Caco-2 (cell line): Measurements from ENCODE around the gene CLDN14. TPM values are rescaled to one million over a fixed set of nuclear protein-coding genes. Genes with fewer than 3 reads are reported as not detected.

Experiments
- BruUV-seq: library from RNA; stranded (reverse); fragments of 400-500 nt; replicated peaks from 2 replicates; lab custom pipeline; 2021; lab: Mats Ljungman, UMichigan
- CTCF ChIA-PET: fragments of 300-600 bp; sonication (Branson Sonifier 250); formaldehyde crosslinking; loops from one replicate; lab custom pipeline; 2022; ENCODE audit warnings: antibody characterized with exemption; lab: Charles Lee
- POLR2A ChIA-PET: fragments of 300-600 bp; sonication (Branson Sonifier 250); formaldehyde crosslinking; loops from one replicate; lab custom pipeline; 2022; ENCODE audit warnings: antibody characterized with exemption; lab: Charles Lee
- DNase-seq, 2 experiments: peaks; one replicate each; pipeline versions ENCODE4 v3.0.0 to v3.0.0-alpha.2; 2020 to 2022
- H3K27me3 ChIP-seq: replicated peaks from 2 replicates; pipeline ENCODE4 v1.6.0; 2011; ENCODE audit warnings: low read length; ENCODE audit not compliant: control insufficient read depth, insufficient read depth
- H3K36me3 ChIP-seq: 2 replicates; pipeline ENCODE4 v1.5.1; 2011; ENCODE audit warnings: low read length; ENCODE audit not compliant: control insufficient read depth, insufficient read depth
- H3K4me1 ChIP-seq: fragments of 250-450 bp; sonication (Bioruptor Pico); 2 replicates; pipeline ENCODE4 v1.5.1; 2020; ENCODE audit warnings: mild to moderate bottlenecking
- H3K4me3 ChIP-seq: 2 replicates; pipeline ENCODE4 v1.5.1; 2011; ENCODE audit warnings: low read depth, mild to moderate bottlenecking, control low read depth, low read length
- H3K9me3 ChIP-seq: fragments of 250-450 bp; sonication (Bioruptor Pico); 2 replicates; pipeline ENCODE4 v1.5.1; 2020; ENCODE audit warnings: mild to moderate bottlenecking, moderate library complexity
- H3K27ac Mint-ChIP-seq: one replicate; pipeline ENCODE4 v1.8.0; 2022; ENCODE audit warnings: mixed read lengths; ENCODE audit not compliant: unreplicated experiment
- H3K27me3 Mint-ChIP-seq: one replicate; pipeline ENCODE4 v1.8.0; 2022; ENCODE audit warnings: mixed read lengths; ENCODE audit not compliant: insufficient read depth, unreplicated experiment
- H3K36me3 Mint-ChIP-seq: one replicate; pipeline ENCODE4 v1.8.0; 2022; ENCODE audit warnings: mild to moderate bottlenecking, mixed read lengths; ENCODE audit not compliant: insufficient read depth, unreplicated experiment
- H3K4me1 Mint-ChIP-seq: one replicate; pipeline ENCODE4 v1.8.0; 2022; ENCODE audit warnings: low read depth, mixed read lengths; ENCODE audit not compliant: unreplicated experiment
- H3K4me3 Mint-ChIP-seq: one replicate; pipeline ENCODE4 v1.8.0; 2022; ENCODE audit warnings: mild to moderate bottlenecking, moderate library complexity, mixed read lengths; ENCODE audit not compliant: unreplicated experiment
- H3K9me3 Mint-ChIP-seq: one replicate; pipeline ENCODE4 v1.8.0; 2022; ENCODE audit warnings: mixed read lengths; ENCODE audit not compliant: unreplicated experiment
- intact Hi-C: fragments of 100-400 bp; cut with micrococcal nuclease; formaldehyde crosslinking; loops from one replicate; pipeline ENCODE4 v1.10.0; 2022; ENCODE audit not compliant: unreplicated experiment
- total RNA-seq: library from RNA; stranded (reverse); gene quantifications from 2 replicates; pipeline ENCODE4 v1.2.3, GENCODE V29; 2022
- TF ChIP-seq, protein P1 (sequence below), 2 experiments: fragments of 200-600 bp in 1 of 2; IDR thresholded peaks; 1 replicate in 1 of 2; 2 replicates in 1 of 2; pipeline versions ENCODE4 v1.5.1 to v1.8.0; 2011 to 2022; ENCODE audit warnings: antibody characterized with exemption in 1 of 2, control low read depth in 1 of 2, inconsistent platforms in 1 of 2, low read depth in 1 of 2, low read length in 1 of 2, mild to moderate bottlenecking in 1 of 2, moderate library complexity in 1 of 2; ENCODE audit not compliant: insufficient read depth in 1 of 2, severe bottlenecking in 1 of 2, unreplicated experiment in 1 of 2

Gene CLDN14
- total RNA-seq, 1 experiment from 2014 or later = not detected

DNA sequence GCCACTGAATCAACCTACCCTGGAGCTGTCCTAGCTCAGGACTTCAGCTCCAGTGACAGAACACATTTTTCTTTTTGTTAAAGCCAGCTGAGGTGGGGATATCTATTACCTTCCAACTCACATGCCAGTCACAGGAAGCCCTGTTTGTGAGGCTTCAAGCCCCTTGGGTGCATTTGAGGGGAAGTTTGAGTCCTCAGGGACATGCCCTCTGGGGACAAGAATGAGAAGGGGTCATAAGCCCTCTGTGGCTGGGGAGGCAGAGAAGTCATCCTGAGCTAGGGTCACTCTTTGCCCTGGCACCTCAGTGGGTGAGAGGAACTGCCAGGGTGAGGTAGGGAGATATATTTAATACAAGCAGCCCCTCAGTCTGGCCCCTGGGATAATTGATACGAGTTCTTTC lies 33.5 kb upstream of the CLDN14 start:
- BruUV-seq = no TSS peak
- Mint-ChIP-seq H3K4me3 (no peak overlapping the region), H3K4me1 (peaks cover 9% of the 10 kb centered on the region), H3K36me3 (no peaks in the 10 kb centered on the region), H3K27ac (no peak overlapping the region), H3K27me3 (no peaks in the 10 kb centered on the region), H3K9me3 (peaks cover 7% of the 10 kb centered on the region)
- CTCF ChIA-PET = no interaction called here
- H3K4me1 ChIP-seq = peaks cover 3% of the 10 kb centered on the region; the same call in 1 of the 2 replicates
- no peak overlapping the region for H3K4me3 ChIP-seq
- TF ChIP-seq, protein P1, sequence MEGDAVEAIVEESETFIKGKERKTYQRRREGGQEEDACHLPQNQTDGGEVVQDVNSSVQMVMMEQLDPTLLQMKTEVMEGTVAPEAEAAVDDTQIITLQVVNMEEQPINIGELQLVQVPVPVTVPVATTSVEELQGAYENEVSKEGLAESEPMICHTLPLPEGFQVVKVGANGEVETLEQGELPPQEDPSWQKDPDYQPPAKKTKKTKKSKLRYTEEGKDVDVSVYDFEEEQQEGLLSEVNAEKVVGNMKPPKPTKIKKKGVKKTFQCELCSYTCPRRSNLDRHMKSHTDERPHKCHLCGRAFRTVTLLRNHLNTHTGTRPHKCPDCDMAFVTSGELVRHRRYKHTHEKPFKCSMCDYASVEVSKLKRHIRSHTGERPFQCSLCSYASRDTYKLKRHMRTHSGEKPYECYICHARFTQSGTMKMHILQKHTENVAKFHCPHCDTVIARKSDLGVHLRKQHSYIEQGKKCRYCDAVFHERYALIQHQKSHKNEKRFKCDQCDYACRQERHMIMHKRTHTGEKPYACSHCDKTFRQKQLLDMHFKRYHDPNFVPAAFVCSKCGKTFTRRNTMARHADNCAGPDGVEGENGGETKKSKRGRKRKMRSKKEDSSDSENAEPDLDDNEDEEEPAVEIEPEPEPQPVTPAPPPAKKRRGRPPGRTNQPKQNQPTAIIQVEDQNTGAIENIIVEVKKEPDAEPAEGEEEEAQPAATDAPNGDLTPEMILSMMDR (IDR thresholded peaks at IDR 0.05; ENCODE audit: insufficient read depth in 1 of 2, low read depth in 1 of 2, low read length in 1 of 2, severe bottlenecking in 1 of 2, unreplicated experiment in 1 of 2) = no peak
- POLR2A ChIA-PET = no interaction called here
- H3K27me3 ChIP-seq = no peaks in the 10 kb centered on the region
- intact Hi-C loops = no loop called here
- no peak for DNase-seq
- H3K9me3 ChIP-seq = no peaks in the 10 kb centered on the region
- no peaks in the 10 kb centered on the region for H3K36me3 ChIP-seq

DNA sequence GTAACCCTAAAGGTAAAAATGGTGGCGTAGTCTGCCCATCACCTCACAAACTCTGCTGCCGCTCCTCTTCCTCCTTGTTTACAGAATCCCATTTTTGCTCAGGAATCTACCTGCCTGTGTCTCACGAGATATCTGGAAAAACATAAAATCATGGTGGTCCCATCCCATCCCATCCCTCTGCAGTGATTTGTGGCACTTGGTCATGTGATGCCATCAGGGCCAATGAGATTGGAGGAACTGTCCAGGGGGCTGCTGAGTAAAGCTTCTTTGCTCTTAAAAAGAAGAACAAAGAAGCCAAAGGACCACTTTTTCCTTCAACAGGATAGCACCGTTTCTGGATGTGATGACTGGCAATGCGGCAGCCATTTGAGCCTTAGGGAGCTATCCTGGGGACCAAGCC lies 33.0 kb upstream of the CLDN14 start:
- H3K9me3 Mint-ChIP-seq = peaks cover 7% of the 10 kb centered on the region
- H3K4me3 ChIP-seq = no peak overlapping the region
- no peaks in the 10 kb centered on the region for H3K27me3 Mint-ChIP-seq
- H3K36me3 Mint-ChIP-seq = no peaks in the 10 kb centered on the region
- BruUV-seq = no TSS peak
- H3K4me1 ChIP-seq = peaks cover 3% of the 10 kb centered on the region; the same call in 1 of the 2 replicates
- peaks cover 11% of the 10 kb centered on the region for H3K4me1 Mint-ChIP-seq
- TF ChIP-seq, protein P1 (IDR thresholded peaks at IDR 0.05; ENCODE audit: insufficient read depth in 1 of 2, low read depth in 1 of 2, low read length in 1 of 2, severe bottlenecking in 1 of 2, unreplicated experiment in 1 of 2) = no peak
- no peaks in the 10 kb centered on the region for H3K9me3 ChIP-seq
- DNase-seq = no peak
- H3K4me3 Mint-ChIP-seq = no peak overlapping the region
- CTCF ChIA-PET = no interaction called here
- no peaks in the 10 kb centered on the region for H3K36me3 ChIP-seq
- POLR2A ChIA-PET = no interaction called here
- H3K27ac Mint-ChIP-seq = no peak overlapping the region
- H3K27me3 ChIP-seq = no peaks in the 10 kb centered on the region
- intact Hi-C loops = no loop called here

DNA sequence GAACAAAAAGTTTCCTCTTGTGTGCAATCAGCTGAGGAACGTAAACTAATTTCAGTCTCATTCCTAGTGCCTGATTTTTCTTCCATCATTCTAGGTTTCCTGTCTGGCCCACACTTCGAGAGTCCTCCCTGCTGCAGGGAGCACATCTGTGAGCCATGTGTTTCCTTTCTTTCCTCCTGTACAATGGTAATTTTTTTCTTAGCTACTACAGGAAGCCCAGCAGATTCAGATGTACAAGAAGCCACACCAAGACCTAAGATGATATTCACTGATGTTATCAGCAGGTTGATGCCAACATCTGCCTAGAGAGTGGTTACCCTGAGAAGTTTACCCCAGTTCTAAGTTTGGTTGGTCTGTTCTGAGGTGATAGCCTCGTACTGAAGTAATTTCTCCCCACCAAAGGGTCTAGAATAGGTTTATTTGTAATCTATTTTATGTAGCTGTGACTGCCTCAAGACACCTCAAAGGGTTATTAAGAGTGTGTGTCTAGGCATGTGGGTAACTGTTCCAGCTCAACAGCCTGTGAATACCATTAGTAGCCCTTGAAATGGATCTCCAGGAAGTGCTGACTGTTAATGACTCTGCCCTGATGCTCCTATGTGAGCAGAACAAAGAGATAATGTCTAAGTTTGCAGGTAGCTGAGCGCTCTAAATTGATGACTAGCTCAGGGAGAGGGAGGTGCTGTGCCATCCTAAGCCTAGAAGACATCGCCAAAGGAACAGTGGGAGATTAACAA lies 31.7 kb upstream of the CLDN14 start:
- H3K27ac Mint-ChIP-seq = no peak overlapping the region

More for the DNA sequence above, 31.7 kb upstream of the CLDN14 start:
- H3K4me1 Mint-ChIP-seq = peaks cover 11% of the 10 kb centered on the region
- POLR2A ChIA-PET = no interaction called here
- peaks cover 7% of the 10 kb centered on the region for H3K9me3 Mint-ChIP-seq
- intact Hi-C loops = no loop called here
- H3K36me3 Mint-ChIP-seq = no peaks in the 10 kb centered on the region
- Histone ChIP-seq H3K4me3 (no peak overlapping the region), H3K27me3 (no peaks in the 10 kb centered on the region), H3K9me3 (no peaks in the 10 kb centered on the region), H3K36me3 (no peaks in the 10 kb centered on the region), H3K4me1 (peaks cover 3% of the 10 kb centered on the region; the same call in 1 of the 2 replicates)
- TF ChIP-seq, protein P1 (IDR thresholded peaks at IDR 0.05; ENCODE audit: insufficient read depth in 1 of 2, low read depth in 1 of 2, low read length in 1 of 2, severe bottlenecking in 1 of 2, unreplicated experiment in 1 of 2) = no peak
- no TSS peak for BruUV-seq
- CTCF ChIA-PET = no interaction called here
- no peaks in the 10 kb centered on the region for H3K27me3 Mint-ChIP-seq
- no peak overlapping the region for H3K4me3 Mint-ChIP-seq
- no peak for DNase-seq
